LNCaP clone FGC (cell line): ENCODE measurements around the gene TPSAB1.
"Not testable (repeated sequence)": the region's sequence is repeated elsewhere in the genome, so short reads cannot be mapped to it uniquely, and the experiment has no call there.

ENCODE experiments used
- DNase-seq: peaks from one replicate; pipeline ENCODE4 v3.0.0-alpha.2; 2011; ENCODE audit warnings: low read depth
- H3K4me3 ChIP-seq: 2 replicates; pipeline ENCODE4 v1.5.1; 2011; ENCODE audit warnings: mild to moderate bottlenecking, low read depth, low read length, control low read depth
- TF ChIP-seq, protein P1 (sequence below): IDR thresholded peaks from 2 replicates; pipeline ENCODE4 v1.5.1; 2012; ENCODE audit warnings: mild to moderate bottlenecking; ENCODE audit not compliant: control insufficient read depth, insufficient read depth; ENCODE audit errors: extremely low read depth

Gene TPSAB1

DNA sequence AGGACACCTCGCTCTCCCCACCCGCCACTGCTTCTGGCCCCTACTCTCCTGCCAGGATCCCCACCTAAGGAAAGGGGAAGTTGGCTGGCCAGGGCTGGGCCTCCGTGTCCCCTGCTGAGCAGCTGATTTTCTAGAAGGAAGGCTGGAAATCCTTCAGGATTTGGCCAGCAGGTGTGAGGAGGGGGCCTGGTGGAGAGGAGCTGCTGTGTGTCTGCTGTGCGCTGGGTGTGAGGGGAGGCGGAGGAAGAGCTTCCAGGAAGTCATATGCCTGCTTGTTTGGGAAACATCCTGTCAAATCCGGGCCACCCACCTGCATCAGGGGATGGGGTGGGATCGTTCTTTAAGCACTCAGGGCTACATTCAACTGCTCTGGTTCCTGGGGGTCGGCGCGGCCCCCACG lies 44.0 kb upstream of the TPSAB1 start:
- TF ChIP-seq, protein P1, sequence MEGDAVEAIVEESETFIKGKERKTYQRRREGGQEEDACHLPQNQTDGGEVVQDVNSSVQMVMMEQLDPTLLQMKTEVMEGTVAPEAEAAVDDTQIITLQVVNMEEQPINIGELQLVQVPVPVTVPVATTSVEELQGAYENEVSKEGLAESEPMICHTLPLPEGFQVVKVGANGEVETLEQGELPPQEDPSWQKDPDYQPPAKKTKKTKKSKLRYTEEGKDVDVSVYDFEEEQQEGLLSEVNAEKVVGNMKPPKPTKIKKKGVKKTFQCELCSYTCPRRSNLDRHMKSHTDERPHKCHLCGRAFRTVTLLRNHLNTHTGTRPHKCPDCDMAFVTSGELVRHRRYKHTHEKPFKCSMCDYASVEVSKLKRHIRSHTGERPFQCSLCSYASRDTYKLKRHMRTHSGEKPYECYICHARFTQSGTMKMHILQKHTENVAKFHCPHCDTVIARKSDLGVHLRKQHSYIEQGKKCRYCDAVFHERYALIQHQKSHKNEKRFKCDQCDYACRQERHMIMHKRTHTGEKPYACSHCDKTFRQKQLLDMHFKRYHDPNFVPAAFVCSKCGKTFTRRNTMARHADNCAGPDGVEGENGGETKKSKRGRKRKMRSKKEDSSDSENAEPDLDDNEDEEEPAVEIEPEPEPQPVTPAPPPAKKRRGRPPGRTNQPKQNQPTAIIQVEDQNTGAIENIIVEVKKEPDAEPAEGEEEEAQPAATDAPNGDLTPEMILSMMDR, result no peak
- H3K4me3 ChIP-seq, result no peak overlapping the region
- DNase-seq, result no peak

DNA sequence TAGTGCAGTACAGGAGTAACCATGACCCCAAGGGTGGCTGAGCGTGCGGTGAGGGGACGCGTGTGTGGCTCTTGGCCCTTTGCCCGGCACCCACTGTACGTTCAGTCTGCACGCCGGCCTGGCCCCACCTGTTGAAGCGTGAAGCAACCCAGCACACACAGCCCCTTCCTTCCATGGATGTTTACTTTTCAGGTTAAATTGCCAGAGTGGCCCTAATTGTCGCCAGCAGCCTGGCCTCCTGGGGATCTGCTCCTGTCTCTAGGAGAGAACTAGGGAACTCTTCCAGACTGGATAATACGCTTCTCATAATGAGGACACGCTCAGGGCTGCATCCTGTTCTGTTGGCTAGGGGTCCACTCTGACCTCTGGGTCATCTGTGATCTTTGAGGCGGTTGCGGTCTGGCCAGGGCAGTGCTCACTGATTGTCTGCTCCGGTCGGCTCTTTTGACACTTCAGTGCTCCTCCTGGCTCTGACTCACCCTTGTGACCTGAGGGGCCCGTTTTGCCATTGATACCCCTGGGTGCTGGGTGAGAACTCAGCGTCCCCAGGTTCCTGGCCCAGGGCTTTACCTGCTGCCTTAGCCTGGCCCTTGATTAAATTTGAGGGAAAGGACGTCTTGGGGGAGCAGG lies 43.2 kb upstream of the TPSAB1 start:
- TF ChIP-seq, protein P1, result no peak
- DNase-seq, result no peak
- H3K4me3 ChIP-seq, result no peak overlapping the region

DNA sequence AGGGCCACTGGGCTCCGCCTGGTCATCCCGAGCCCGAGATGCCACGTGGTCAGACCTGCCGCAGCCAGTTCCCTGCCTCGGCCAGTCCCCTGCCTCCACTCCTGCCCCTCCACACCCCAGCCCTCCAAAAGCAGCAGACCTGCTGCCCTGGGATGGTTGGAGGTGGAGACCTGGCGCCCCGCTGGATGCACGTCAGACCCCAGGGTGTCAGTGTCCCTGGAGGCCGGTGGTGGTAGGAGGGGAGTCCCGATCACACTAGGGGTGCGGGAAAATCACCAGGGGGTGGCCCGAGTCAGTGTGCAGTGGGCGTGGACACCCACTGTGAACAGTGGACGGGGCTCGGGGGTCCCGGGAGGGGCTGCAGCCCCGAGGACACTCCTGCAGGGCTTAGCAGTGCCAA lies 42.3 kb upstream of the TPSAB1 start:
- DNase-seq, result no peak
- H3K4me3 ChIP-seq, result no peak overlapping the region
- TF ChIP-seq, protein P1, result no peak

DNA sequence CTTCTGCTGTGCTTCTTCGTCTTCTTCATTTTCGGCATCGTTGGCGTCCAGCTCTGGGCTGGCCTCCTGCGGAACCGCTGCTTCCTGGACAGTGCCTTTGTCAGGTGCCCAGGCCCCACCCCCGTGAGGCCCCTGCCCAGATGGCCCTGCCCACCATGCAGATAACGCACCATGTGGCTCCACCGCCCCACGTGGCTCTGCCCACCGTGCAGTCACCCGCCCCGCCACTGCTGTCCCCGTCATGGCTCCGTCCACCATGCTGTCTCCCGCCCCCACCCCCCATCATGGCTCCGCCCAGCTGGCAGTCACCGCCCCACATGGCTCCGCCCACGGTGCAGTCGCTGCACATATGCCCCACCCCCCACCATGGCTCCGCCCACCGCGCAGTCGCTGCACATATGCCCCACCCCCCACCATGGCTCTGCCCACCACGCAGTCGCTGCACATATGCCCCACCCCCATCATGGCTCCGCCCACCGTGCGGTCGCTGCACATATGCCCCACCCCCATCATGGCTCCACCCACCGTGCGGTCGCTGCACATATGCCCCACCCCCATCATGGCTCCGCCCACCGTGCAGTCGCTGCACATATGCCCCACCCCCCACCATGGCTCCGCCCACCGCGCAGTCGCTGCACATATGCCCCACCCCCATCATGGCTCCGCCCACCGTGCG lies 41.7 kb upstream of the TPSAB1 start:
- not testable (repeated sequence) for H3K4me3 ChIP-seq, DNase-seq

DNA sequence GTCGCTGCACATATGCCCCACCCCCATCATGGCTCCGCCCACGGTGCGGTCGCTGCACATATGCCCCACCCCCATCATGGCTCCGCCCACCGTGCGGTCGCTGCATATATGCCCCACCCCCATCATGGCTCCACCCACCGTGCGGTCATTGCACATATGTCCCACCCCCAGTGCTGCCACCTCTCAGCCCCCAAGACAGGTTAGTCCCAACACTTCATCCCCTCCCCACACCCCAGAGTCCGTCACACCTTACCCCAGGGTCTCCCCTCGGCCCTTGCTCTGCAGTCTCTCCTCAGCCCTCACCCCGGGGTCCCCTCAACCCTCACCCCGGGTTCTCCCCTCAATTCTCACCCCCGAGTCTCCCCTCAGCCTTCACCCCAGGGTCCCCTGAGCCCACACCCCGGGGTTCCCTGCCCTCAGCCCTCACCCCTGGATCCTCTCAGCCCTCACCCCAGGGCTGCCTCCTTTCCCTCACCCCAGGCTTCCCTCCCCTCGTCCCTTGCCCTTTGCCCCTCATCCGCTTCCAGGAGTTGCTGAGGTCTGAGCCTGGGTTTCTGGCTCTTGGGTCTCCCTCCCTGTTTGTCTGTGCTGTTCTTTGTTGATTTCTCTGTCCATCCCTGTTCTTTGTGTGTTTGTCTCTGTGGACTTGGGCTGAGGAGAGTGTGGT lies 41.0 kb upstream of the TPSAB1 start:
- no peak for DNase-seq
- H3K4me3 ChIP-seq, result no peak overlapping the region
- TF ChIP-seq, protein P1, result no peak

DNA sequence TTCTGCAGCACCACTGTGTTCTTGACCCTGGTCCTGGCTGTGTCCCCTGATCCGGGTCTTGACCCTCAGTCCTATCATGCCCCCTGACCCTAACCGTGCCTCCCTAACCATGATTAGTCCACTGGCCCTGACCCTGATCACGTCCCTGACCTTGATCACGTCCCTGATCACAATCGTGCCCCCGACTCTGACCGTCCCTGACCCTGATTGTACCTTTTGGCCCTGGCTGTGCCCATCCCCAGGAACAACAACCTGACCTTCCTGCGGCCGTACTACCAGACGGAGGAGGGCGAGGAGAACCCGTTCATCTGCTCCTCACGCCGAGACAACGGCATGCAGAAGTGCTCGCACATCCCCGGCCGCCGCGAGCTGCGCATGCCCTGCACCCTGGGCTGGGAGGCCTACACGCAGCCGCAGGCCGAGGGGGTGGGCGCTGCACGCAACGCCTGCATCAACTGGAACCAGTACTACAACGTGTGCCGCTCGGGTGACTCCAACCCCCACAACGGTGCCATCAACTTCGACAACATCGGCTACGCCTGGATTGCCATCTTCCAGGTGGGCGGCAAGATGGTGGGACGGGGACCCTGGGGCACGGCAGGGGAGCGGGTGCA lies 40.4 kb upstream of the TPSAB1 start:
- DNase-seq, result no peak
- TF ChIP-seq, protein P1, result no peak
- H3K4me3 ChIP-seq, result no peak overlapping the region

DNA sequence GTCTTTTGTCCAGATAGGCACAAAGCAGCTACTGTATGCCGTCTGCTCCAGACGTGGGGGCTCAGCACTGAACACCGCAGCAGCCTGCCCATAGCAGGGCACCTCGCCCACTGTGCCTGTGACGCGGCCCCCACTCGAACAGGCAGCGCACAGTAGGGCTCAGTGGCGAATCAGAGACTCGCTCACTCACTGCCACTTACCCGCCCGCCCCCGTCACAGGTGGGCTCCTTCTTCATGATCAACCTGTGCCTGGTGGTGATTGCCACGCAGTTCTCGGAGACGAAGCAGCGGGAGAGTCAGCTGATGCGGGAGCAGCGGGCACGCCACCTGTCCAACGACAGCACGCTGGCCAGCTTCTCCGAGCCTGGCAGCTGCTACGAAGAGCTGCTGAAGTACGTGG lies 39.1 kb upstream of the TPSAB1 start:
- TF ChIP-seq, protein P1, result no peak
- H3K4me3 ChIP-seq, result no peak overlapping the region
- no peak for DNase-seq
